HG02852 (cell line): Measurements from ENCODE around the gene SGIP1.

Source experiments
- ATAC-seq: cut with Tn5 transposase; IDR thresholded peaks from one replicate; pipeline ENCODE4 v1.9.1; 2021; ENCODE audit warnings: mild to moderate bottlenecking, moderate library complexity; ENCODE audit not compliant: unreplicated experiment

The SGIP1 gene

DNA sequence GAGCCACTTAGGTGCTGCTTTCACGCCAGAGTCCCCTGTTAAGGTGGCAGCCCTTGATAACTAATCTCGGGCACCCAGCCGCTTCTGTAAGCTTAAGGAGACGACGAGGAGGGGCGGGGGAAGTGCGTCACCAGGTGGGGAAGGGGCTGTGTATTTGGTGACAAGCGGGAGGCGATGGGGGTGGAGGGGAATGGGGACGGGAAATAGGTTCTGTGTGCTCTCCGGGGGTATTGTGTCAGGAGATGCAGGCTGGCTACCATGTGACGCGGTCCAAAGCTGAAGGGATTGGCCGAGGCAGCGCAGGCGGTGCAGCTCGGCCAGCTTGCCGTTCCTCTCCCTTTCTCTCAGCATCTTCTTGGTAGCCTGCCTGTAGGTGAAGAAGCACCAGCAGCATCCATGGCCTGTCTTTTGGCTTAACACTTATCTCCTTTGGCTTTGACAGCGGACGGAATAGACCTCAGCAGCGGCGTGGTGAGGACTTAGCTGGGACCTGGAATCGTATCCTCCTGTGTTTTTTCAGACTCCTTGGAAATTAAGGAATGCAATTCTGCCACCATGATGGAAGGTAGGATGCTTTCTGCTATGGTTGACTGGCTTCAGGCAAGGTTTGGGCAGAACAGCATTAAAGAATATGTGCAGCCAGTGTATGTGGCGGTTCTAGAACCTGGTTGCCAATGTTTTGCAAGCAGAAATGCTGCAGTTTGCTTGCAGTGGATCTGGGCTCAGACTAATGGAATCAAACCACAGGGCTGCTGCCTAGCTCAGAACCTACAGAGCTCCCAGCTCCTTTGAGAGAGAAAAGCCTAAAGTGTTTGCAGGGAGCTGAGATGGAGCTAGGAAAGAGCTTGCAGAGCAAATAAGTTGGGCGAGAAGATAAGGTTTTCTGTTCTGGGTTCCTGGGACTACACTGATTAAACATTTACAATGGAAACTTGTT lies at the start of gene SGIP1:
Gene SGIP1 (plus strand): TSS at position 350 of the 937 bp plus-strand sequence. CDS start 206 bp downstream, at position 556.
- no peak for ATAC-seq

- ATAC-seq = no peak
These were observed 44.8 kb upstream of the SGIP1 start for GRCh38 chr1:66489151-66489550.

GRCh38 chr1:66489972-66490601 lies 43.9 kb upstream of the SGIP1 start:
- no peak for ATAC-seq

DNA sequence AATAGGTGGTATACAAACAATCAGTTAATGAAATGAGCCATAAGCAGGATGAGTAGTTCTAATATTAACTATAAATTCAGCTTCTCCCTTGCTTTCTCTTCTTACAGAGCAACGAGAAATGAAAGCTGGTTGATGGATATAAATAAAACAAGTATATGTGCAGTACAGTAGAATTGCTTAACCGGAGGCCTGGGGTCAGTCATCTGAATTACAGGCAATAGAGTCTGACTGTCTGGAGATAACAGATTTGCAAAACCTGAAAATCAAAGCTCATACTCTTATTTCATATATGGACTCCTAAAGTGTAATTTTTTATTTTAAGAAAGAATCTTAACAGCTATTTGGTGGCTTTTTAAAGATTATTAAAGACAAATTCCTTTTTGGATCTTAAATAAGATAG lies 43.1 kb upstream of the SGIP1 start:
- ATAC-seq = no peak

DNA sequence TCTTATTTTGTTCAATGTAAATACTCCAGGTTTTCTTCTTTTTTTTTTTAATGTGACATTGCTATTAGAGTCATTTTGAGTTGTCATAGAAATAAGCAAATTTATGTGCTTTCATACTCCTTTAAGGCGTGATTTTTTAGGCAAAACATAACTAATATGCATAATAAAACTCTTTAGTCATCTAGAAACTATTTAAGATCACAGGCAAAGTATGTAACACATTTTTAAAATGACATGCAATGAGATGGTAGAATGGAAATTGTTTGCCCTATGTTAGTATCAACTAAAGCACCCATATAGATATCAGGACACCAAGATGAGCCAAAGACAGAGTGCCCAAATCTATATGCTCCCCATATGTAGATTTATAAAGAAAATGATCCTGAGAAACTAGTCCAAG lies 41.5 kb upstream of the SGIP1 start:
- ATAC-seq = no peak

DNA sequence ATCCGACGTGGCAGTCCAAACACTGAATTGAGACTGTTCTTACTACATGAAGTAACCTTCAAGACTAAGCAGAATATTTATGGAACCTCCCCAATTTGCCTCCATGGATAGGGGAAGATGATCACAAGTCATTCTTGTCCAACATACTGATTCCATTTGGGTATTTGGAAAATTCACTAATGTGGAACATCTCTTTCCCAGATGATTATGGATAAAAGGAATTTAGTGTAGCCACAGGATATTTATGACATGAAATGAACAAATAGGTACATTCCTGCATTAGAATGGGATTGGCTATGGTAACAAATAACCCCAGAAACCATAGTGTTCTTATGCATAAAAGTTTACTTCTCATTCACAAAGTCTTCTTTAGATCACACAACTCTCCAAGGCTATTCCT lies 40.2 kb upstream of the SGIP1 start:
- ATAC-seq = no peak

GRCh38 chr1:66494482-66494881 lies 39.5 kb upstream of the SGIP1 start:
- no peak for ATAC-seq

- no peak for ATAC-seq
These were observed 38.5 kb upstream of the SGIP1 start for GRCh38 chr1:66495495-66495894.

DNA sequence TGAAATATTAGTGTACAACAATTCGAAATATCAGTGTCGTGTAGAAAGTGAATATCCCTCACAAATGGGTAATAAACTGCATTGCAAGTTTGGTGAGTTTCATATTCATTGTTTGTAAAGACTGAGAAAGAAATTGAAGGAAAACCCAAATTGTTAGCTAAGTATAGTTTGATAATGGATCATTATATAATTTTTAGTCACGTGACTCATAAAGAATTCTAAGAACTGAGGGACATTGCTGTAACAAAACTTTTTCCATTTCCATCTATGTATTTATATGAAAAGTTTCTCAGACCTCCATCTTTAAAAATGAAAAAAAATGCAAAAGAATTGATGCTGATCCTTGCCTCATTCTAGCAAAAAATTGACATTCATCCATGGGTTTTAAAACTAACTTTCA lies 36.0 kb upstream of the SGIP1 start:
- no peak for ATAC-seq

DNA sequence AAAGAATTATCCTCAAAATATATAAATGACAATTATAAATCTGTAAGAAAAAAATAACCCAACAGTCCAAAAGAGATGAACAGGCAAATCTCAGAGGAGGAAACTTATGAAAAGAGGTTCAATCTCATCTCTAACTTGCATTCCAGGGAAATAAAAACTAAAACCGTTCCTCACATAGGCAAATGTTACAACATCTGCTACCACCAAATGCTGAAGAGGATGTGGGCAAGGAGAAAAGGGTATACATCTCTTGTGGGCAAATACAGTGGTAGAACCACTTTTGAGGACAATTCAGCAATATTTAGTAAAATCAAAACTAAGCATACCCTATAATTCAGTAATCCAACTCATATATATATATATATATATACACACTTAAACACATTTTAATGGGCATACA lies 33.7 kb upstream of the SGIP1 start:
- no peak for ATAC-seq

GRCh38 chr1:66502086-66502485 lies 31.9 kb upstream of the SGIP1 start:
- ATAC-seq = no peak

DNA sequence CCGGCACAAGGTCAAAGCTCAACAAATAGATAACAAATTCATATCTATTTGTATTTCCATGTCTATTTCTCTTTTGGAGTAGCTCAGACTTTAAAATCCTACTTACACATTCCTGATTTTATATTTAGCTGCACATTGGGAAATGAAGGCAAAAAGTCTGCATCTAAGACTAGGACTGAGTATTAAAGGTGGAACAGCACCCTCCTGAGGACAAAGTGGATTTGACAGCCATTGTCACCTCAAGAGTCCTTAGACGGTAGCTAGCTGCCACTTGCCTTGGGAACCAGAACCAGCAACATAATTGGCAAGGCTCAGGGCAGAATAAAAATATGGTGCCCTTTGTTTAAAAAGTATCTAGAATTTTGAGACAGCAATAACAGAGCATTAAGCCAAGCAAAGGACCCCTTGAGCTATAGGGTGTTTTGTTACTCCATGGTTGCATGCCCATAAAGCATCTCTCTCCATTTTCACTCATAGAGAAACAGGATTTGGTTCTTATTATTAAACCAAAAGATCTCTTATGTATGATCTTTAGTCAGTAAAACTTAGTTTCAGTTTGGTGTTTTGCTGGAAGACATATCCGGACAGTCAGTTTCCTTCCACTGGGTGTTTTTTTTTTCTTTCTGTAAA lies 30.0 kb upstream of the SGIP1 start:
- ATAC-seq = no peak

DNA sequence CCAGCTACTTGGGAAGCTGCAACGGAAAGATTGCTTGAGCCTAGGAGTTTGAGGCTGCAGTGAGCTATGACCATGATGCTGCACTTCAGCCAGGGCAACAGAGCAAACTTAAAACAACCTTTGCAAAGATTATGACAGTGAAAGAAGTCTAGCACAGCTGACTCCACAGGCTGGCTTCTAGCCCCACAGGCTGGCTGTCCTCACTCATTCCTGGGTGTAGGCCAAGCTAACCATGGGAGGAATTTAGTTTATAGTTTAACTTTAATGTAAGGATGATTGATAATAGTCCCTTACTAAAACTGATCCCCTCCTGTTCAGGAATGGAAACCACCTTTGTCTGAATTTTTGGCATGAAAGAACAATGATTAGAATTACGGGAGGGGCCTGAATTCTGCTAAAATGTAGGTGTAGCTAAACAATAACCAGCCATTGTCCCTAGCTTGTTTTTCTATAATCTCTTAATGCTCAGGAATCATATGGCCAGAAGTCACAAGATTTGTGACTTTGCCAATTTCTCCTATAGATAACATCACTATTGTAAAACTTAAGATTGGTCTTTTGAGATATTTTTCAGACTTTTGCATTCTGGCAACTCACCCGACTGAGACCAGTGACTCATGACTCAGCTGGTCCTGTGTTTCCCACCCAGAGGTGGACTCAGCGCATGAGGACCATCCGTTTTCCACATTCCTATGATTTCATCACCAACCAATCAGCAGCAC lies 28.1 kb upstream of the SGIP1 start:
- no peak for ATAC-seq

- no peak for ATAC-seq
These were observed 27.6 kb upstream of the SGIP1 start for GRCh38 chr1:66506393-66506687.

- no peak for ATAC-seq
These were observed 27.0 kb upstream of the SGIP1 start for GRCh38 chr1:66506991-66507390.

- no peak for ATAC-seq
These were observed 23.5 kb upstream of the SGIP1 start for GRCh38 chr1:66510407-66510806.

DNA sequence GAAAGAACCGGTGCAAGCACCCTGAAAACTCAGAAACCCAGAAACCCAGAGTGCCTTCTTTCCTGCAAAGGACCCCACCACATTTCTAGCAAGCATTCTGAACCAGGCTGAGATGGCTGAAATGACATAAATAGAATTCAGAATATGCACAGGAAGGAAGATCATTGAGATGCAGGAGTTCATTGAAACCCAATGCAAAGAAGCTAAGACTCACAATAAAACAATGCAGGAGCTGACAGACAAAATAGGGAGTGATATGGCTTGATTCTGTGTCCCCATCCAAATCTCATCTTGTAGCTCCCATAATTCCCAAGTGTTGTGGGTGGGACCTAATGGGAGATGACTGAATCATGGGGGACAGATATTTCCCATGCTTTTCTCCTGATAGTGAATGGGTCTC lies 22.8 kb upstream of the SGIP1 start:
- ATAC-seq = no peak

DNA sequence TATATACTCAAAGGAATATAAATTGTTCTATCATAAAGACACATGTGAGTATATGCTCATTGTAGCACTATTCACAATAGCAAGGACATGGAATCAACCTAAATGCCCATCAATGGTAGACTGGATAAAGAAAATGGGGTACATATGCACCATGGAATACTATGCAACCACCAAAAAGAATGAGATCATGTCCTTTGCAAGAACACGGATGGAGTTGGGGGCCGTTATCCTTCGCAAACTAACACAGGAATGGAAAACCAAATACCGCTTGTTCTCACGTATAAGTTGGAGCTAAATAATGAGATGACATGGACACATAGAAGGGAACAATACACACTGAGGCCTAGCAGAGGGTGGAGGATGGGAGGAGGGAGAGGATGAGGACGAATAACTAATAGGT lies 16.0 kb upstream of the SGIP1 start:
- ATAC-seq = no peak

DNA sequence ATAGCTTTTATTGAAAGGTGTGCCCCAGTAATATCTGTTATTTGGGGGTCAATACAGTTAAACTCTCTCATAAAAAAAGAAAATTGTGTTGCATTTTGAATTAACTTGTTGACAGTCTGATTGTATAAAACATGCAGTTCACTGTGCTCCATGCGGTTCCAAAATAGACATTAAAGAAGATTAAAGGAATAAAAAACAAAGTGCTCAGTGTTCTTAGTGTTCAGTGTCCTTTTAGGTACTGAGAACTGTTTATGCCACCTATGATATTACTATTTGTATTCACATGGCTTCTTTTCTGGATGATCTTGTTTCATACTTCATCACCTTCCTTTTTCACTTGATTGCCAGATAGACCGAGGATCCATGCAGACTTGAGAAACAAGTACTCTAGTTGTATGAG lies 15.3 kb upstream of the SGIP1 start:
- ATAC-seq = no peak

DNA sequence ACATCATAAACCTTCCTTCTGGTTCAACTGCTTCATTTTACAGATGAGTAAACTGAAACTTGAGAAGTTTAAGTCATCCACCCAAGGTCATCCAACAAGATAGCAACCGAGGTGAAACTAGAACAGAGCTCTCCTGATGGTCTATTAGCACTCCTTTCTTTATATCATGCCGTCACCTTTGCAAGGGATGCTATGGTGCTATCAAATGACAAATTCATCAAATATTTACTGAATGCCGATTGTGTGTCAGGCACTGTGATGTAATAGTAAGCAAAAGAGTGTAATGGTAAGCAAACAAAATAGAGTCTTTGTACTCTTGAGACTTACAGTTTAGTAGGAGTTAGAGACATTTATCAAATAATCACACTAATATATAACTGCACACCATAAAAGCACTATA lies 14.0 kb upstream of the SGIP1 start:
- ATAC-seq = no peak

DNA sequence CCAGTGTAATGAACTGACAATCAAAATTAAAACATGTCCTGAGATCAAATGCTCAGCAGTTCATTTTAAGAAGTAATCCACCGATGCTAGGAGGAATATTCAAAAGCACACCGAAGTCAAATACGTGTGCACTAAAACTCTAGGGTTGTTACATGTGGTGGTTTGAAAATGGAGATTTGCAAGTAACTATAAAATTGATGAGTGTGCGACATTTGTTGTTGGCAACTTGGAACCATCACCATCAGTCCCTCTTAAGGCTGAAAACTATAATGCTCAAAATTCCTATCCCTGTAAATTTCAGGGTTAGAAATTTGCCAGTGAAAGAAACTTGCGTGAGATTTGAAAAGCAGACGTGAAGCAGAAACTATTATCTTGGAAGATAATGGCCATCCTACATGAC lies 13.3 kb upstream of the SGIP1 start:
- no peak for ATAC-seq
